ENCODE data around the gene STXBP6.

The STXBP6 gene

GRCh38 chr14:24927809-24928208 lies 122.1 kb downstream of the STXBP6 start:
- TF ChIP-seq TAF1 (IDR thresholded peaks at IDR 0.05; ENCODE audit: low read depth) (no peak), RAD21 (IDR thresholded peaks at IDR 0.05; ENCODE audit: low read depth) (no peak), YY1 (IDR thresholded peaks at IDR 0.05; ENCODE audit: low read depth) (no peak), EP300 (IDR thresholded peaks at IDR 0.05; ENCODE audit: borderline replicate concordance) (no peak), NFIC (IDR thresholded peaks at IDR 0.05) (no peak), USF1 (IDR thresholded peaks at IDR 0.05) (no peak), FOXM1 (IDR thresholded peaks at IDR 0.05; ENCODE audit: borderline replicate concordance, low read depth) (no peak), EGR1 (IDR thresholded peaks at IDR 0.05) (no peak), ZBTB7A (IDR thresholded peaks at IDR 0.05; ENCODE audit: low read depth) (no peak), TCF12 (IDR thresholded peaks at IDR 0.05; ENCODE audit: low read depth) (no peak), CREB1 (IDR thresholded peaks at IDR 0.05; ENCODE audit: low read depth) (no peak), REST (IDR thresholded peaks at IDR 0.05; ENCODE audit: low read depth) (no peak), TEAD4 (IDR thresholded peaks at IDR 0.05) (no peak), CEBPB (IDR thresholded peaks at IDR 0.05) (no peak)

GRCh38 chr14:24925771-24926374 lies 124.1 kb downstream of the STXBP6 start:
- TF ChIP-seq CREB1 (IDR thresholded peaks at IDR 0.05; ENCODE audit: low read depth) = no peak
- TF ChIP-seq CEBPB (IDR thresholded peaks at IDR 0.05) = no peak
- no peak for TF ChIP-seq ZBTB7A (IDR thresholded peaks at IDR 0.05; ENCODE audit: low read depth)
- TF ChIP-seq YY1 (IDR thresholded peaks at IDR 0.05; ENCODE audit: low read depth) = no peak

- no peak for TF ChIP-seq RAD21 (IDR thresholded peaks at IDR 0.05; ENCODE audit: low read depth)
- no peak for TF ChIP-seq REST (IDR thresholded peaks at IDR 0.05; ENCODE audit: low read depth)
- TF ChIP-seq NFIC (IDR thresholded peaks at IDR 0.05) = no peak
- no peak for TF ChIP-seq EP300 (IDR thresholded peaks at IDR 0.05; ENCODE audit: borderline replicate concordance)
- no peak for TF ChIP-seq TAF1 (IDR thresholded peaks at IDR 0.05; ENCODE audit: low read depth)
- TF ChIP-seq TEAD4 (IDR thresholded peaks at IDR 0.05) = no peak
- no peak for TF ChIP-seq FOXM1 (IDR thresholded peaks at IDR 0.05; ENCODE audit: borderline replicate concordance, low read depth)
- no peak for TF ChIP-seq CEBPB (IDR thresholded peaks at IDR 0.05)
- TF ChIP-seq EGR1 (IDR thresholded peaks at IDR 0.05) = no peak
- TF ChIP-seq ZBTB7A (IDR thresholded peaks at IDR 0.05; ENCODE audit: low read depth) = no peak
- TF ChIP-seq YY1 (IDR thresholded peaks at IDR 0.05; ENCODE audit: low read depth) = no peak
- no peak for TF ChIP-seq USF1 (IDR thresholded peaks at IDR 0.05)
- TF ChIP-seq MAX (IDR thresholded peaks at IDR 0.05) = no peak
These were observed 125.4 kb downstream of the STXBP6 start for GRCh38 chr14:24924544-24924943.

- TF ChIP-seq EGR1 (IDR thresholded peaks at IDR 0.05) (no peak), YY1 (IDR thresholded peaks at IDR 0.05; ENCODE audit: low read depth) (no peak), REST (IDR thresholded peaks at IDR 0.05; ENCODE audit: low read depth) (no peak), TEAD4 (IDR thresholded peaks at IDR 0.05) (no peak), RAD21 (IDR thresholded peaks at IDR 0.05; ENCODE audit: low read depth) (no peak), TCF12 (IDR thresholded peaks at IDR 0.05; ENCODE audit: low read depth) (no peak), EP300 (IDR thresholded peaks at IDR 0.05; ENCODE audit: borderline replicate concordance) (no peak), ZBTB7A (IDR thresholded peaks at IDR 0.05; ENCODE audit: low read depth) (no peak), USF1 (IDR thresholded peaks at IDR 0.05) (no peak), CREB1 (IDR thresholded peaks at IDR 0.05; ENCODE audit: low read depth) (no peak), FOXM1 (IDR thresholded peaks at IDR 0.05; ENCODE audit: borderline replicate concordance, low read depth) (no peak), NFIC (IDR thresholded peaks at IDR 0.05) (no peak), CEBPB (IDR thresholded peaks at IDR 0.05) (no peak), MAX (IDR thresholded peaks at IDR 0.05) (no peak)
These were observed 128.0 kb downstream of the STXBP6 start for GRCh38 chr14:24921903-24922302.

Measured in Ishikawa (cell line).